PC-3 (cell line): ENCODE measurements around the gene RAI2. TPM values are rescaled to one million over a fixed set of nuclear protein-coding genes. Genes with fewer than 3 reads are reported as not detected.

Experiments
- ATAC-seq: fragments of 200-7000 bp; cut with Tn5 transposase; 2 replicates; pipeline ENCODE4 v1.9.1; 2020; ENCODE audit warnings: mild to moderate bottlenecking, moderate library complexity
- BruUV-seq: library from RNA; stranded (reverse); fragments of 400-500 nt; replicated peaks from 2 replicates; lab custom pipeline; 2021; lab: Mats Ljungman, UMichigan
- CTCF ChIA-PET: fragments of 300-600 bp; sonication (Branson Sonifier 250); formaldehyde crosslinking; loops from one replicate; lab custom pipeline; 2022; ENCODE audit warnings: antibody characterized with exemption; lab: Charles Lee
- POLR2A ChIA-PET: fragments of 300-600 bp; sonication (Branson Sonifier 250); formaldehyde crosslinking; loops from one replicate; lab custom pipeline; 2022; ENCODE audit warnings: antibody characterized with exemption; ENCODE audit not compliant: unreplicated experiment; lab: Charles Lee
- DNase-seq: peaks from one replicate; pipeline ENCODE4 v3.0.0-alpha.2; 2015
- H2AFZ ChIP-seq: fragments of 300-600 bp; sonication (generic); 2 replicates; pipeline ENCODE4 v1.6.0; 2016; ENCODE audit warnings: antibody characterized with exemption, low read length
- H3F3A ChIP-seq: fragments of 300-600 bp; sonication (generic); one replicate; pipeline ENCODE4 v1.6.0; 2017; ENCODE audit warnings: antibody characterized with exemption, low read length, control low read depth, mild to moderate bottlenecking; ENCODE audit not compliant: unreplicated experiment
- H3K27ac ChIP-seq: fragments of 300-600 bp; sonication (generic); 2 replicates; pipeline ENCODE4 v1.5.1; 2016; ENCODE audit warnings: mild to moderate bottlenecking, low read length
- H3K27me3 ChIP-seq: fragments of 300-600 bp; sonication (generic); 2 replicates; pipeline ENCODE4 v1.6.1; 2016; ENCODE audit warnings: low read length, mixed read lengths
- H3K36me3 ChIP-seq: fragments of 300-600 bp; sonication (generic); 2 replicates; pipeline ENCODE4 v1.6.1; 2016; ENCODE audit warnings: low read depth, mixed run types, low read length, mixed read lengths
- H3K4me1 ChIP-seq: fragments of 300-600 bp; sonication (generic); 2 replicates; pipeline ENCODE4 v1.5.1; 2016; ENCODE audit warnings: low read length; ENCODE audit not compliant: insufficient read depth
- H3K4me2 ChIP-seq: fragments of 300-600 bp; sonication (generic); 2 replicates; pipeline ENCODE4 v1.6.0; 2016; ENCODE audit warnings: low read length
- H3K4me3 ChIP-seq: fragments of 300-600 bp; sonication (generic); 2 replicates; pipeline ENCODE4 v1.5.1; 2016; ENCODE audit warnings: mild to moderate bottlenecking, low read length, mixed read lengths
- H3K79me2 ChIP-seq: fragments of 300-600 bp; sonication (generic); 2 replicates; pipeline ENCODE4 v1.6.1; 2017; ENCODE audit warnings: low read length, mixed read lengths
- H3K9ac ChIP-seq: fragments of 300-600 bp; sonication (generic); 2 replicates; pipeline ENCODE4 v1.6.0; 2016; ENCODE audit warnings: mild to moderate bottlenecking, low read length
- H3K9me2 ChIP-seq: fragments of 300-600 bp; sonication (generic); replicated peaks from 2 replicates; pipeline ENCODE4 v1.6.1; 2016; ENCODE audit warnings: mixed run types, low read length, mixed read lengths
- H3K9me3 ChIP-seq: fragments of 300-600 bp; sonication (generic); 2 replicates; pipeline ENCODE4 v1.6.1; 2016; ENCODE audit warnings: low read length, mixed read lengths
- H4K20me1 ChIP-seq: fragments of 300-600 bp; sonication (generic); 2 replicates; pipeline ENCODE4 v1.6.1; 2016; ENCODE audit warnings: low read length, mixed read lengths
- EZH2 ChIP-seq: fragments of 300-600 bp; sonication (generic); IDR thresholded peaks from one replicate; pipeline ENCODE4 v1.6.1; 2017; ENCODE audit warnings: antibody characterized with exemption, mild to moderate bottlenecking, low read length; ENCODE audit not compliant: unreplicated experiment
- EZH2phosphoT487 ChIP-seq: fragments of 300-600 bp; sonication (generic); IDR thresholded peaks from 2 replicates; pipeline ENCODE4 v1.6.1; 2018; ENCODE audit warnings: mild to moderate bottlenecking, antibody characterized with exemption, low read length, borderline replicate concordance
- intact Hi-C: fragments of 100-400 bp; cut with micrococcal nuclease; formaldehyde crosslinking; loops from 2 replicates; pipeline ENCODE4 v1.9.0; 2023
- total RNA-seq: library from RNA; depleted of rRNA; stranded (reverse); fragments of >200 nt; gene quantifications from 2 replicates; pipeline ENCODE4 v1.2.3, GENCODE V29; 2014
- TF ChIP-seq, protein P1 (sequence below): fragments of 300-600 bp; sonication (generic); conservative IDR thresholded peaks from 2 replicates; pipeline ENCODE4 v1.5.1; 2017; ENCODE audit warnings: antibody characterized with exemption, low read depth, mild to moderate bottlenecking, low read length

The RAI2 gene
- total RNA-seq, 1 experiment from 2014 or later: 0.66 TPM

- ChIA-PET POLR2A (no interaction called here), CTCF (no interaction called here)
- DNase-seq: no peak
- Histone ChIP-seq H3K4me1 (peaks cover 5% of the 10 kb centered on the region; the same call in 1 of the 2 replicates), H4K20me1 (no peaks in the 10 kb centered on the region), H2AFZ (no peak overlapping the region), H3K27me3 (no peaks in the 10 kb centered on the region), H3K9me3 (no peaks in the 10 kb centered on the region), H3K4me3 (no peak overlapping the region), H3K9ac (no peak overlapping the region), H3K79me2 (no peaks in the 10 kb centered on the region), H3K4me2 (no peak overlapping the region), H3K36me3 (no peaks in the 10 kb centered on the region), H3K27ac (no peak overlapping the region), H3F3A (no peaks in the 10 kb centered on the region), H3K9me2 (no peaks in the 10 kb centered on the region)
- intact Hi-C loops: no loop called here
- TF ChIP-seq, protein P1, sequence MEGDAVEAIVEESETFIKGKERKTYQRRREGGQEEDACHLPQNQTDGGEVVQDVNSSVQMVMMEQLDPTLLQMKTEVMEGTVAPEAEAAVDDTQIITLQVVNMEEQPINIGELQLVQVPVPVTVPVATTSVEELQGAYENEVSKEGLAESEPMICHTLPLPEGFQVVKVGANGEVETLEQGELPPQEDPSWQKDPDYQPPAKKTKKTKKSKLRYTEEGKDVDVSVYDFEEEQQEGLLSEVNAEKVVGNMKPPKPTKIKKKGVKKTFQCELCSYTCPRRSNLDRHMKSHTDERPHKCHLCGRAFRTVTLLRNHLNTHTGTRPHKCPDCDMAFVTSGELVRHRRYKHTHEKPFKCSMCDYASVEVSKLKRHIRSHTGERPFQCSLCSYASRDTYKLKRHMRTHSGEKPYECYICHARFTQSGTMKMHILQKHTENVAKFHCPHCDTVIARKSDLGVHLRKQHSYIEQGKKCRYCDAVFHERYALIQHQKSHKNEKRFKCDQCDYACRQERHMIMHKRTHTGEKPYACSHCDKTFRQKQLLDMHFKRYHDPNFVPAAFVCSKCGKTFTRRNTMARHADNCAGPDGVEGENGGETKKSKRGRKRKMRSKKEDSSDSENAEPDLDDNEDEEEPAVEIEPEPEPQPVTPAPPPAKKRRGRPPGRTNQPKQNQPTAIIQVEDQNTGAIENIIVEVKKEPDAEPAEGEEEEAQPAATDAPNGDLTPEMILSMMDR: no peak
- TF ChIP-seq EZH2 (no peak), EZH2phosphoT487 (no peak)
- no peak for ATAC-seq
- no TSS peak for BruUV-seq
Measured at GRCh38 chrX:17844236-17844635, 16.9 kb downstream of the RAI2 start.

GRCh38 chrX:17842769-17843525 is 18.2 kb downstream of the RAI2 start:
- no peaks in the 10 kb centered on the region for H3K36me3 ChIP-seq
- no peak overlapping the region for H3K4me2 ChIP-seq
- H3K27ac ChIP-seq: no peak overlapping the region
- no peak for ATAC-seq
- TF ChIP-seq EZH2phosphoT487: no peak
- TF ChIP-seq, protein P1: no peak
- no peak for TF ChIP-seq EZH2
- no peaks in the 10 kb centered on the region for H3F3A ChIP-seq
- H4K20me1 ChIP-seq: no peaks in the 10 kb centered on the region
- H3K79me2 ChIP-seq: no peaks in the 10 kb centered on the region
- DNase-seq: no peak
- no peak overlapping the region for H2AFZ ChIP-seq
- no TSS peak for BruUV-seq
- CTCF ChIA-PET: no interaction called here
- no peak overlapping the region for H3K4me3 ChIP-seq
- POLR2A ChIA-PET: no interaction called here
- peaks cover 5% of the 10 kb centered on the region; the same call in 1 of the 2 replicates for H3K4me1 ChIP-seq
- no peaks in the 10 kb centered on the region for H3K9me3 ChIP-seq
- H3K27me3 ChIP-seq: no peaks in the 10 kb centered on the region
- intact Hi-C loops: no loop called here
- H3K9ac ChIP-seq: no peak overlapping the region
- no peaks in the 10 kb centered on the region for H3K9me2 ChIP-seq

- H3K79me2 ChIP-seq: no peaks in the 10 kb centered on the region
- no peaks in the 10 kb centered on the region for H3K4me1 ChIP-seq
- H3K36me3 ChIP-seq: no peaks in the 10 kb centered on the region
- no peaks in the 10 kb centered on the region for H3K9me3 ChIP-seq
- ChIA-PET POLR2A (no interaction called here), CTCF (no interaction called here)
- no peaks in the 10 kb centered on the region for H4K20me1 ChIP-seq
- intact Hi-C loops: no loop called here
- DNase-seq (no peak), ATAC-seq (no peak)
- H2AFZ ChIP-seq: no peak overlapping the region
- H3K27me3 ChIP-seq: no peaks in the 10 kb centered on the region
- H3K9me2 ChIP-seq: no peaks in the 10 kb centered on the region
- H3K4me2 ChIP-seq: no peak overlapping the region
- TF ChIP-seq EZH2phosphoT487 (no peak), EZH2 (no peak)
- TF ChIP-seq, protein P1: peak; percentile 28; the same call in 1 of the 2 replicates
- no peak overlapping the region for H3K4me3 ChIP-seq
- H3K27ac ChIP-seq: no peak overlapping the region
- no peak overlapping the region for H3K9ac ChIP-seq
- no TSS peak for BruUV-seq
- H3F3A ChIP-seq: no peaks in the 10 kb centered on the region
Measured at GRCh38 chrX:17839269-17839668, 21.8 kb downstream of the RAI2 start.
